Fibroblast of pulmonary artery (primary cell): ENCODE data around the gene IER3IP1.

Experiments used
- DNase-seq: peaks from one replicate; pipeline ENCODE4 v3.0.0-alpha.2; 2010; ENCODE audit warnings: low read depth
- H3K4me3 ChIP-seq: replicated peaks from 2 replicates; pipeline ENCODE4 v1.5.1; 2011; ENCODE audit warnings: low read depth, mild to moderate bottlenecking, control low read depth, low read length, moderate library complexity
- CTCF ChIP-seq: IDR thresholded peaks from 2 replicates; pipeline ENCODE4 v1.5.1; 2011; ENCODE audit warnings: mild to moderate bottlenecking, control low read depth, low read length, inconsistent platforms; ENCODE audit errors: missing control alignments

IER3IP1 gene

GRCh38 chr18:47110492-47111274, 65.5 kb downstream of the IER3IP1 start:
- DNase-seq: no peak
- TF ChIP-seq CTCF: no peak
- H3K4me3 ChIP-seq: no peak overlapping the region

DNA sequence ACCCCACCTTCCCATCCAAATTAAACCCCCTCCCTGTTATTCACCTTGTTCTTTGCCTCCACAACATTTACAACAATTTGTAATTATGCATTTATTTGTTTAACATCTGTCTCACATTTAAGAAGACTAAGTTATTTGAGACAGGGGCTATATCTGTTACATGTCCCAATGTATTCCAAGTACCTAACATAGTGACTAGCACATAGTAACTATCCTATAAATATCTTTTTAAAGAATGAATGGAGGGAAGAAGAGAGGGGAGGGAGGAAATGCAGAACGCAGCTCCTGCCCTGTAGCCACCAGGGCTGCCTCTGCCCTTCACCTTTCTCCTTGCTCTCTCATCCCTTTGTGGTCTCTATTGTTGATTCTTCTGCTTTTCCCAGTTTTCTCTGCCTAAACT, 66.4 kb downstream of the IER3IP1 start:
- DNase-seq: no peak
- H3K4me3 ChIP-seq: no peak overlapping the region
- no peak for TF ChIP-seq CTCF

DNA sequence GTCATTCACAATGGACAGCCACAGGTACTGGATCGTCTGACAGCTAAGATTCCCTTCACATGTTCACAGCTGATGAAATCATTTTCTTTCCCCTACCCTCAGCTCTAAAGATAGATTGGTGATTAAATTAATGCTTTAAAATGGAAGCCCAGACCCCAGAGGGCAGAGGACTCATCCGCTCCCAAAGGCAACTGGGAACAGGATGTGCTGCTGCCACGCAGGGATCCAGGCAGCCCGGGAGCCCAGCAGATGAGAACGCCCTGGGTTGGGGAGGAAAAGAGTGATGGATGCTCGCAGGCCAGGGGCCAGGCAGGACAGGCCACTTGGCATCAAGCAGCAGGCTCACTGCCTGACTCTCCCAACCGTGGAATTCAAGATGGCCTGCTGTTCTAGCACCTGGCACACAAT, 67.2 kb downstream of the IER3IP1 start:
- TF ChIP-seq CTCF: no peak
- no peak for DNase-seq
- no peak overlapping the region for H3K4me3 ChIP-seq

DNA sequence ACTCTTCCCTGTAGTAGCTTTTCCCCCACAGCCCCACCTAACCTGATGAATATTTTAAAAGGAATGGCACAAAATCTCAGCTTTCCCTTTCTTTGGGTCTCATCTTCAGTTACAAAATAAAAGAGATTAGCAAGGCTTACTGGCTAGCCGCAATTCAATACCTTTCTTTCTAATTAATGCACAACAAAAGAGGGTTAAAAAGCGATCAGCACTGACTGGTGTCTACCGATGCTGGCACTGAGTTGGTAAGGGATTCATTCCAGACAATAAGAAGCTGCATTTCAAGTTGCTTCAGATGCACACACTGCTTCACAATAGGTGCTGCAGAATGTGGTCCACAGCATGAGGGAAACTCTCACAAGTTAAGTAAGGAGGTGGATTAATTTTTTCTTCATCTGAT, 67.8 kb downstream of the IER3IP1 start:
- no peak for TF ChIP-seq CTCF
- no peak for DNase-seq

More for the DNA sequence above, 67.8 kb downstream of the IER3IP1 start:
- H3K4me3 ChIP-seq: no peak overlapping the region
